Kidney epithelial cell (primary cell): ENCODE results near the gene CHIT1. TPM values are rescaled to one million over a fixed set of nuclear protein-coding genes. Genes with fewer than 3 reads are reported as not detected.
"Not testable (repeated sequence)": the region's sequence is repeated elsewhere in the genome, so short reads cannot be mapped to it uniquely, and the experiment has no call there.

Experiments
- DNase-seq: peaks from one replicate; pipeline ENCODE4 v3.0.0-alpha.2; 2010; ENCODE audit warnings: low read depth
- H3K27me3 ChIP-seq: 2 replicates; pipeline ENCODE4 v1.6.0; 2011; ENCODE audit warnings: low read length; ENCODE audit not compliant: control insufficient read depth, insufficient read depth
- H3K36me3 ChIP-seq: 2 replicates; pipeline ENCODE4 v1.5.1; 2011; ENCODE audit warnings: low read length; ENCODE audit not compliant: control insufficient read depth, insufficient read depth
- H3K4me3 ChIP-seq: 2 replicates; pipeline ENCODE4 v1.5.1; 2011; ENCODE audit warnings: low read depth, mild to moderate bottlenecking, control low read depth, low read length
- CTCF ChIP-seq: IDR thresholded peaks from 2 replicates; pipeline ENCODE4 v1.5.1; 2011; ENCODE audit warnings: mild to moderate bottlenecking, moderate library complexity, low read length, control low read depth, inconsistent platforms; ENCODE audit not compliant: insufficient read depth, poor library complexity, severe bottlenecking
- total RNA-seq: library from RNA; depleted of rRNA; stranded (reverse); fragments of >200 nt; gene quantifications from 2 replicates; pipeline ENCODE4 v1.2.3, GENCODE V29; 2015

CHIT1 gene
- total RNA-seq, 1 donor from 2014 or later = not detected

- TF ChIP-seq CTCF = no peak
- H3K36me3 ChIP-seq = no peaks in the 10 kb centered on the region
- no peaks in the 10 kb centered on the region for H3K27me3 ChIP-seq
- H3K4me3 ChIP-seq = peak overlapping the region; percentile 46
- DNase-seq = no peak
Observed at GRCh38 chr1:203267912-203268311, 38.4 kb upstream of the CHIT1 start.

GRCh38 chr1:203267347-203267846, 37.9 kb upstream of the CHIT1 start:
- peak; percentile 65 for DNase-seq
- peak; percentile 89 for TF ChIP-seq CTCF
- H3K36me3 ChIP-seq = no peaks in the 10 kb centered on the region
- H3K27me3 ChIP-seq = no peaks in the 10 kb centered on the region
- H3K4me3 ChIP-seq = peak overlapping the region; percentile 46

DNA sequence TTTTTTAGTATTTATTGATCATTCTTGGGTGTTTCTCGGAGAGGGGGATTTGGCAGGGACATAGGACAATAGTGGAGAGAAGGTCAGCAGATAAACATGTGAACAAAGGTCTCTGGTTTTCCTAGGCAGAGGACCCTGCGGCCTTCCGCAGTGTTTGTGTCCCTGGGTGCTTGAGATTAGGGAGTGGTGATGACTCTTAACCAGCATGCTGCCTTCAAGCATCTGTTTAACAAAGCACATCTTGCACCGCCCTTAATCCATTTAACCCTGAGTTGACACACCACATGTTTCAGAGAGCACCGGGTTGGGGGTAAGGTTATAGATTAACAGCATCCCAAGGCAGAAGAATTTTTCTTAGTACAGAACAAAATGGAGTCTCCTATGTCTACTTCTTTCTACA, 36.7 kb upstream of the CHIT1 start:
- not testable (repeated sequence) for H3K4me3 ChIP-seq, DNase-seq, H3K36me3 ChIP-seq, H3K27me3 ChIP-seq

DNA sequence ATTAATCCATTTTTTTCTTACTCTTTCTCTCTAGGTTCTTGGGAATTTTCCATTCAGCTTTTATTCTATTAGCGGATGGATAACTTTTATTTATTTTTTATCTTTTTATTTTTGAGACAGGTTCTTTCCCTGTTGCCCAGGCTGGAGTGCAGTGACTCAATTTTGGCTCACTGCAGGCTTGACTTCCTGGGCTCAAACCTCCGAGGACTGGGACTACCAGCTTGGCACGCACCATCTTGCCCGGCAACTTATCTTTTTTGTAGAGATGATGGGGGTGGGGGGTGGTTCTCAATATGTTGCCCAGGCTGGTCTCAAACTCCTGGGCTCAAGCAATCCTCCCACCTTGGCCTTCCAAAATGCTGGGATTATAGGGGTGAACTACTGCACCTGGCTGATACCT, 36.1 kb upstream of the CHIT1 start:
- Histone ChIP-seq H3K36me3 (no peaks in the 10 kb centered on the region), H3K4me3 (no peak overlapping the region), H3K27me3 (no peaks in the 10 kb centered on the region)
- no peak for DNase-seq
- TF ChIP-seq CTCF = no peak

DNA sequence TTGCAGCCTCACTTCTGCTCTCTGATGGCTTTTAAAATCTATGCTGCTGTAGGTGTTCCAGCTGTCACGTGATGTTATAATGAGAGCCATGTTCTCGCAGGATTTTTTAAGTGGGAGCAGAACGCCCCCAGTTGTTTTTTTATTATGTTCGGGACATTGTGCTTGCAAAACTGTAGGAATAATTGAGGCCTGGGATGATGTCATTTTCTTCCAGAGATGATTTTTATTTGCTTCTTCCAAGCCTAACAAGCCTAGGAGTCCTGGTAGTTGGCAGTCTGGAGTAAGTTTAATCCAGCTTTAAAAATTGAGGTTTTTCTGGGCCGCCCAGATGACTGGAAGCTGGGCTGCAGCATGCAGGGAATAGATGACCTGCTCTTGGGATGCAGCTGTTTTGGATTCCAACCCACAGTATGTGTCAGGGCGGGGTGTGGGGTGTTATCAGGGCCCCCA, 34.6 kb upstream of the CHIT1 start:
- no peak for DNase-seq
- no peaks in the 10 kb centered on the region for H3K27me3 ChIP-seq
- H3K36me3 ChIP-seq = no peaks in the 10 kb centered on the region
- no peak for TF ChIP-seq CTCF
- no peak overlapping the region for H3K4me3 ChIP-seq

DNA sequence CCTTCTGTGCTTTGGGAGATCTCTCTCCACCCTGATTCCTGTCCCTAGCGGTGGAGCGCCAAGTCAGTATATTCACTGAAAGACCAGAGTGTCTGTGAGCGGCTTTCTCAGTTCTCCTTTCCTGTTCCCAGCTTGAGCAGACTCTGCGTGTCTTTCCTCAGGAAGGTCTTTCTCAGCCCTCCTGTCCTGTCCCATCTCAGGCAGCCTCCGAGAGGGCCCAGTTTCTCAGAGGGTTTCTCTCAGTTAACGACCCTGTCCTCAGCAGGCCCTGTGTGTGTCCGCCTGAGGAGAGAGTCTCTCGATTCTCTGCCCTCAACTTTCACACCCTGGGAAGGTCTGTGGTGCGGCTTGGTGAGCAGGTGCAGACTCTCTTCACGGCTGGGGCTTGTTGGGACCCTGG, 34.0 kb upstream of the CHIT1 start:
- no peak overlapping the region for H3K4me3 ChIP-seq
- H3K27me3 ChIP-seq = no peaks in the 10 kb centered on the region
- no peak for DNase-seq
- no peaks in the 10 kb centered on the region for H3K36me3 ChIP-seq
- no peak for TF ChIP-seq CTCF

DNA sequence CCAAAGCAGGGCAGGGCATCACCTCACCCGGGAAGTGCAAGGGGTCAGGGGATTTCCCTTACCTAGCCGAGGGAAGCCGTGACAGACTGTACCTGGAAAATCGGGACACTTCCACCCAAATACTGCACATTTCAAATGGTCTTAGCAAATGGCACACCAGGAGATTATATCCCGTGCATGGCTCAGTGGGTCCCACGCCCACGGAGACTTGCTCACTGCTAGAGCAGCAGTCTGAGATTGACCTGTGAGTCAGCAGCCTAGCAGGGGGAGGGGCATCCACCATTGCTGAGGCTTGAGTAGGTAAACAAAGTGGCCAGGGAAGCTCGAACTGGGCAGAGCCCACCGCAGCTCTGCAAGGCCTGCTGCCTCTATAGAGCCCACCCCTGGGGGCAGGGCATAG, 27.2 kb upstream of the CHIT1 start:
- H3K27me3 ChIP-seq, H3K36me3 ChIP-seq, DNase-seq, H3K4me3 ChIP-seq: not testable (repeated sequence)

DNA sequence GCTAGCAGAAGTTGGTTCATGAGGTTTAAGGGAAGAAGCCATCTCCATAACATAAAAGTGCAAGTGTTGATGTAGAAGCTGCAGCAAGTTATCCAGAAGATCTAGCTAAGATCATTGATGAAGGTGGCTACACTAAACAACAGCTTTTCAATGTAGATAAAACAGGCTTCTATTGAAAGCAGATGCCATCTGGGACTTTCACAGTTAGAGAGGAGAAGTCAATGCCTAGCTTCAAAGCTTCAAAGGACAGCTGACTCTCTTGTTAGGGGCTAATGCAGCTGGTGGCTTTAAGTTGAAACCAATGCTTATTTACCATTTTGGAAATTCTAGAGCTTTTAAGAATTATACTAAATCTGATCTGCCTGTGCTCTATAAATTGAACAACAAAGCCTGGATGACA, 25.3 kb upstream of the CHIT1 start:
- not testable (repeated sequence) for DNase-seq, H3K27me3 ChIP-seq, H3K4me3 ChIP-seq, H3K36me3 ChIP-seq
